Stimulated activated CD8-positive, alpha-beta memory T cell treated with anti-CD3 and anti-CD28 coated beads, Interleukin-7, amount 100 ng/mL, for 48 hours (primary cell): ENCODE results near the gene BDNF.

ENCODE experiments used
- DNase-seq, 2 donors: peaks; one replicate each; pipeline ENCODE4 v3.0.0-alpha.2; 2020; ENCODE audit warnings: low read depth in 1 of 2; ENCODE audit errors: extremely low read depth in 1 of 2

The BDNF gene

GRCh38 chr11:27605422-27605821, 94.8 kb downstream of the BDNF start:
- DNase-seq = no peak
